Transverse colon (tissue), 4 donors: ENCODE data around the gene BCL2L13. TPM values are rescaled to one million over a fixed set of nuclear protein-coding genes. Genes with fewer than 3 reads are reported as not detected.

Experiments used
- DNase-seq: peaks from one replicate; pipeline ENCODE4 v3.0.0-alpha.2; 2019
- H3K27ac ChIP-seq, 4 donors: fragments of 200-600 bp; sonication (generic); 2 replicates each; pipeline ENCODE4 v1.5.1; 2016 to 2018; ENCODE audit warnings: inconsistent platforms in 4 of 4
- H3K27me3 ChIP-seq: fragments of 200-600 bp; sonication (generic); 2 replicates; pipeline ENCODE4 v1.5.1; 2017; ENCODE audit warnings: inconsistent platforms
- H3K36me3 ChIP-seq, 4 donors: fragments of 200-600 bp; sonication (generic); 2 replicates each; pipeline ENCODE4 v1.5.1; 2017 to 2019; ENCODE audit warnings: inconsistent platforms in 4 of 4
- H3K4me1 ChIP-seq, 4 donors: fragments of 200-600 bp; sonication (generic); 2 replicates each; pipeline ENCODE4 v1.5.1; 2017 to 2020; ENCODE audit warnings: inconsistent platforms in 4 of 4
- H3K4me3 ChIP-seq, 4 donors: fragments of 200-600 bp; sonication (generic); 1 replicate in 1 of 4; 2 replicates in 3 of 4; pipeline versions ENCODE4 v1.5.1 to v1.6.1; 2017 to 2019; ENCODE audit warnings: inconsistent platforms in 4 of 4
- H3K9me3 ChIP-seq, 2 donors: fragments of 200-600 bp; sonication (generic); 2 replicates each; pipeline ENCODE4 v1.5.1; 2017 to 2019; ENCODE audit warnings: inconsistent platforms in 2 of 2
- EP300 ChIP-seq: sonication (generic); formaldehyde crosslinking; IDR thresholded peaks from one replicate; pipeline ENCODE4 v1.6.1; 2017; ENCODE audit warnings: antibody characterized with exemption, low read depth
- POLR2A ChIP-seq: fragments of 450-650 bp; IDR thresholded peaks from one replicate; pipeline ENCODE4 v1.6.1; 2016; ENCODE audit warnings: antibody characterized with exemption, mild to moderate bottlenecking, moderate library complexity
- POLR2AphosphoS5 ChIP-seq, 3 donors: sonication (generic); formaldehyde crosslinking; IDR thresholded peaks; one replicate each; pipeline ENCODE4 v1.6.1; 2016; ENCODE audit warnings: antibody characterized with exemption in 3 of 3
- WGBS, 2 donors: methylation state at CpG; one replicate each; pipeline ENCODE4 v1.1.5; 2018; ENCODE audit warnings: low coverage in 1 of 2; 5-methylcytosine and 5-hydroxymethylcytosine counted together
- in situ Hi-C, 4 donors: fragments of 200-750 bp; cut with MboI; loops; one replicate each; pipeline versions ENCODE4 v1.15.0 to v1.15.1; 2017; ENCODE audit warnings: low sequenced_read_pairs in 3 of 4, low pct_ligation_motif_present in 1 of 4, low pct_unique_long_range_greater_than_20kb in 1 of 4
- intact Hi-C: fragments of 100-400 bp; cut with DNase I; formaldehyde crosslinking; loops from one replicate; pipeline ENCODE4 v1.15.1; 2023; ENCODE audit warnings: low total_unique reads
- small RNA-seq, 4 donors: library from RNA; depleted of rRNA; stranded (forward); fragments of <200 nt; gene quantifications; one replicate each; pipeline ENCODE3, GENCODE V24; 2016
- total RNA-seq, 4 donors: library from RNA; depleted of rRNA; stranded (reverse); fragments of >200 nt; gene quantifications; one replicate each; pipeline ENCODE4 v1.1.0, GENCODE V29; 2016
- TF ChIP-seq, protein P1 (sequence below), 5 experiments: fragments of 200-600 bp in 3 of 5; fragments of 450-650 bp in 2 of 5; sonication (generic) in 3 of 5; IDR thresholded peaks; 1 replicate in 2 of 5; 2 replicates in 3 of 5; pipeline ENCODE4 v1.5.1; 2016 to 2017; ENCODE audit warnings: antibody characterized with exemption in 5 of 5, inconsistent platforms in 3 of 5, mild to moderate bottlenecking in 2 of 5, moderate library complexity in 1 of 5

The BCL2L13 gene
- total RNA-seq, 4 donors from 2014 or later, result 44.0 to 115 (median 59.6) TPM

- Histone ChIP-seq H3K27me3 (no peaks in the 10 kb centered on the region), H3K4me3 (no peak overlapping the region), H3K4me1 (peaks cover 7 to 27% (median 14%) of the 10 kb centered on the region in 4 donors), H3K27ac (no peak overlapping the region), H3K36me3 (no peaks in the 10 kb centered on the region), H3K9me3 (no peaks in the 10 kb centered on the region)
- no peak for TF ChIP-seq POLR2AphosphoS5 (IDR thresholded peaks at IDR 0.05)
- TF ChIP-seq POLR2A, result no peak
- TF ChIP-seq, protein P1, sequence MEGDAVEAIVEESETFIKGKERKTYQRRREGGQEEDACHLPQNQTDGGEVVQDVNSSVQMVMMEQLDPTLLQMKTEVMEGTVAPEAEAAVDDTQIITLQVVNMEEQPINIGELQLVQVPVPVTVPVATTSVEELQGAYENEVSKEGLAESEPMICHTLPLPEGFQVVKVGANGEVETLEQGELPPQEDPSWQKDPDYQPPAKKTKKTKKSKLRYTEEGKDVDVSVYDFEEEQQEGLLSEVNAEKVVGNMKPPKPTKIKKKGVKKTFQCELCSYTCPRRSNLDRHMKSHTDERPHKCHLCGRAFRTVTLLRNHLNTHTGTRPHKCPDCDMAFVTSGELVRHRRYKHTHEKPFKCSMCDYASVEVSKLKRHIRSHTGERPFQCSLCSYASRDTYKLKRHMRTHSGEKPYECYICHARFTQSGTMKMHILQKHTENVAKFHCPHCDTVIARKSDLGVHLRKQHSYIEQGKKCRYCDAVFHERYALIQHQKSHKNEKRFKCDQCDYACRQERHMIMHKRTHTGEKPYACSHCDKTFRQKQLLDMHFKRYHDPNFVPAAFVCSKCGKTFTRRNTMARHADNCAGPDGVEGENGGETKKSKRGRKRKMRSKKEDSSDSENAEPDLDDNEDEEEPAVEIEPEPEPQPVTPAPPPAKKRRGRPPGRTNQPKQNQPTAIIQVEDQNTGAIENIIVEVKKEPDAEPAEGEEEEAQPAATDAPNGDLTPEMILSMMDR (IDR thresholded peaks at IDR 0.05), result no peak
- TF ChIP-seq EP300, result no peak
- 79% methylated on average over 18 of the region's 19 CpGs; no CpG with 5 or more reads in 1 of the 2 donors for WGBS, 2 donors
- DNase-seq, result no peak
- in situ Hi-C loops (no loop called here), intact Hi-C loops (loop anchor here (10.0 kb wide), 1 partner anchor 225 kb away; no protein-coding TSS in a partner anchor)
Observed at GRCh38 chr22:17780116-17780740, 141.7 kb downstream of the BCL2L13 start.

Small RNAs within 50 kb of the gene (small RNA-seq; reads per million reads assigned to genes)
- gene MIR3198-1, result 0 reads per million in 4 donors

Other genes with a start within 250 kb of the BCL2L13 start
- 10 to 100 TPM in 1 of 4 donors, 1 to 10 TPM in 2, under 1 TPM in 1; 0.75 to 40.4 (median 1.5) TPM for gene SLC25A18, start 75.3 kb upstream of the BCL2L13 start, total RNA-seq
- 100 to 1,000 TPM; 103 to 142 (median 107) TPM for gene ATP6V1E1, start 10.0 kb upstream of the BCL2L13 start, total RNA-seq
- 10 to 100 TPM; 21.1 to 59.5 (median 25.5) TPM for gene BID, start 135.7 kb downstream of the BCL2L13 start, total RNA-seq